Measurements from ENCODE around the gene PRIMA1. TPM values are rescaled to one million over a fixed set of nuclear protein-coding genes. Genes with fewer than 3 reads are reported as not detected.

The PRIMA1 gene
- total and polyA plus RNA-seq, 9 of the 15 experiments (the other 6 are each of a cell fraction or from before 2014, with no cell fraction given) = not detected

DNA sequence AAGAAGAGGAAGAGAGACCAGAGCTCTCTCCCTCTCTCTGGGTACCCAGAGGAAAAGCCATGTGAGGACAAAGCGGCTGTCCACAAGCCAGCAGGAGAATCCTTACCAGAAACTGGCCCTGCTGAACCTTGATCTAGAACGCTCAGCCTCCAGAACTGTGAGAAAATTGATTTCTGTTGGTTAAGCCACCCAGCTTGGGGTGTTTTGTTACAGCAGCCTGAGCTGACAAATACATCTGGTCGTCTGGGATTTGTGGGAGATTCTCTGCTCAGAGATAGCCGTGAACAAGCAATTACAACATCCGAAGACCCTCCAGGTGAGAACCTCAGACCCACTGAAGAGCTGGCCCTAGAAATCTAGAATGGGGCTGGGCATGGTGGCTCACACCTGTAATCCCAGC lies 6.5 kb upstream of the PRIMA1 start:
- H3K9me3 ChIP-seq (replicated peaks; ENCODE audit: control insufficient read depth, insufficient read depth, low read depth, low read length) = no peaks in the 10 kb centered on the region
- no peak overlapping the region for H3K4me2 ChIP-seq (ENCODE audit: insufficient read depth, low read length)
- DNase-seq (ENCODE audit: extremely low read depth in 1 of 4, low spot score in 3 of 4) = no peak
- H2AFZ ChIP-seq (ENCODE audit: low read depth, low read length) = no peak overlapping the region
- no TSS peak for BruUV-seq (replicated peaks)
- no peak overlapping the region for H3K9ac ChIP-seq (ENCODE audit: insufficient read depth in 1 of 2, low read depth in 2 of 2, low read length in 2 of 2)
- in situ Hi-C loops (cut with MboI) (no loop called here), intact Hi-C loops (cut with micrococcal nuclease) (no loop called here)
- no peak overlapping the region for H3K27ac ChIP-seq (ENCODE audit: extremely low read depth, low read depth, low read length)
- H3K79me2 ChIP-seq (ENCODE audit: control insufficient read depth, insufficient read depth, low read length) = no peaks in the 10 kb centered on the region
- no peaks in the 10 kb centered on the region for H3K4me1 ChIP-seq (replicated peaks in 1 of 2; ENCODE audit: control insufficient read depth in 2 of 2, insufficient read depth in 2 of 2, low read length in 2 of 2)
- no peak for ATAC-seq
- ChIA-PET POLR2A (interaction anchor here (0.6 kb wide), 1 partner anchor 137 kb away, joined by 3 read pairs; no protein-coding TSS in a partner anchor), CTCF (ENCODE audit: low intra/inter-chr PET ratio) (no interaction called here)
- FAIRE-seq = no peak
- H3K9me1 ChIP-seq (ENCODE audit: control insufficient read depth, insufficient read depth, low read length) = no peaks in the 10 kb centered on the region
- WGBS (ENCODE audit: insufficient coverage, low coverage, missing lambda C conversion rate) = 2% methylated on average over 5 of the region's 5 CpGs
- no peak overlapping the region for H3K4me3 ChIP-seq
- H4K20me1 ChIP-seq (replicated peaks; ENCODE audit: control insufficient read depth, insufficient read depth, low read length) = no peaks in the 10 kb centered on the region
- H3K27me3 ChIP-seq (ENCODE audit: control insufficient read depth in 2 of 2, insufficient read depth in 2 of 2, low read length in 2 of 2) = peaks cover 0 to 2% of the 10 kb centered on the region in 2 experiments; a peak in 1 of 5 replicates
- H3K36me3 ChIP-seq (ENCODE audit: control insufficient read depth, insufficient read depth, low read length) = no peaks in the 10 kb centered on the region
- TF ChIP-seq, protein P1, sequence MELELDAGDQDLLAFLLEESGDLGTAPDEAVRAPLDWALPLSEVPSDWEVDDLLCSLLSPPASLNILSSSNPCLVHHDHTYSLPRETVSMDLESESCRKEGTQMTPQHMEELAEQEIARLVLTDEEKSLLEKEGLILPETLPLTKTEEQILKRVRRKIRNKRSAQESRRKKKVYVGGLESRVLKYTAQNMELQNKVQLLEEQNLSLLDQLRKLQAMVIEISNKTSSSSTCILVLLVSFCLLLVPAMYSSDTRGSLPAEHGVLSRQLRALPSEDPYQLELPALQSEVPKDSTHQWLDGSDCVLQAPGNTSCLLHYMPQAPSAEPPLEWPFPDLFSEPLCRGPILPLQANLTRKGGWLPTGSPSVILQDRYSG (tag; conservative IDR thresholded peaks at IDR 0.05; ENCODE audit: low read depth) = no peak
- TF ChIP-seq STAT5B (CRISPR knock-in tag; IDR thresholded peaks at IDR 0.05) (no peak), ZNF140 (CRISPR knock-in tag; IDR thresholded peaks at IDR 0.05) (no peak), ZKSCAN8 (CRISPR knock-in tag; IDR thresholded peaks at IDR 0.05) (no peak), KDM1A (IDR thresholded peaks at IDR 0.05) (no peak), EHMT2 (IDR thresholded peaks at IDR 0.05) (no peak), NCOA4 (IDR thresholded peaks at IDR 0.05; ENCODE audit: partially characterized antibody) (no peak), NFYB (IDR thresholded peaks at IDR 0.05; ENCODE audit: extremely low read depth, insufficient read length) (no peak), NONO (IDR thresholded peaks at IDR 0.05; ENCODE audit: low read depth in 2 of 2, low read length in 1 of 2) (no peak), PCBP2 (IDR thresholded peaks at IDR 0.05; ENCODE audit: low read depth, low read length, poor library complexity, severe bottlenecking) (no peak), ETV6 (IDR thresholded peaks at IDR 0.05; ENCODE audit: borderline replicate concordance in 1 of 2, low read depth in 2 of 2, low read length in 1 of 2) (no peak), ETV6 (CRISPR knock-in tag; IDR thresholded peaks at IDR 0.05; ENCODE audit: borderline replicate concordance) (no peak), ETS2 (tag; IDR thresholded peaks at IDR 0.05; ENCODE audit: borderline replicate concordance, poor library complexity, severe bottlenecking) (no peak), SRSF7 (optimal IDR thresholded peaks at IDR 0.05; ENCODE audit: low read depth, low read length) (no peak), CREBBP (IDR thresholded peaks at IDR 0.05; ENCODE audit: low read depth, low read length) (no peak), TCFL5 (CRISPR knock-in tag; conservative IDR thresholded peaks at IDR 0.05) (no peak), TFAM (CRISPR knock-in tag; conservative IDR thresholded peaks at IDR 0.05) (no peak)
- TF ChIP-seq, protein P2, sequence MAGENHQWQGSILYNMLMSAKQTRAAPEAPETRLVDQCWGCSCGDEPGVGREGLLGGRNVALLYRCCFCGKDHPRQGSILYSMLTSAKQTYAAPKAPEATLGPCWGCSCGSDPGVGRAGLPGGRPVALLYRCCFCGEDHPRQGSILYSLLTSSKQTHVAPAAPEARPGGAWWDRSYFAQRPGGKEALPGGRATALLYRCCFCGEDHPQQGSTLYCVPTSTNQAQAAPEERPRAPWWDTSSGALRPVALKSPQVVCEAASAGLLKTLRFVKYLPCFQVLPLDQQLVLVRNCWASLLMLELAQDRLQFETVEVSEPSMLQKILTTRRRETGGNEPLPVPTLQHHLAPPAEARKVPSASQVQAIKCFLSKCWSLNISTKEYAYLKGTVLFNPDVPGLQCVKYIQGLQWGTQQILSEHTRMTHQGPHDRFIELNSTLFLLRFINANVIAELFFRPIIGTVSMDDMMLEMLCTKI (IDR thresholded peaks at IDR 0.05; ENCODE audit: partially characterized antibody) = no peak
